ENCODE results near the gene NXNL1. TPM values are rescaled to one million over a fixed set of nuclear protein-coding genes. Genes with fewer than 3 reads are reported as not detected.
A peak's percentile ranks its signal among the peaks of the same experiment; 100 is the strongest.

NXNL1 gene
- total and polyA plus RNA-seq, 2 of the 13 experiments (the other 11 are each of a cell fraction or from before 2014, with no cell fraction given) = not detected

DNA sequence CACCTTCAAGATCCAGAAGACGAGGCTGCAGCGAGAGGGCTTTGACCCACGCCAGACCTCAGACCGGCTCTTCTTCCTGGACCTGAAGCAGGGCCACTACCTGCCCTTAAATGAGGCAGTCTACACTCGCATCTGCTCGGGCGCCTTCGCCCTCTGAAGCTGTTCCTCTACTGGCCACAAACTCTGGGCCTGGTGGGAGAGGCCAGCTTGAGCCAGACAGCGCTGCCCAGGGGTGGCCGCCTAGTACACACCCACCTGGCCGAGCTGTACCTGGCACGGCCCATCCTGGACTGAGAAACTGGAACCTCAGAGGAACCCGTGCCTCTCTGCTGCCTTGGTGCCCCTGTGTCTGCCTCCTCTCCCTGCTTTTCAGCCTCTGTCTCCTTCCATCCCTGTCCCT, 43.7 kb upstream of the NXNL1 start:
- ChIA-PET CTCF (ENCODE audit: low intra/inter-chr PET ratio, low total read pairs) (no interaction called here), POLR2A (no interaction called here)
- FAIRE-seq (no peak), ATAC-seq (no peak; the same call in 2 of the 3 replicates), DNase-seq (ENCODE audit: low spot score) (no peak)
- Histone ChIP-seq H3K9me3 (ENCODE audit: low read length) (no peaks in the 10 kb centered on the region), H4K20me1 (ENCODE audit: insufficient read depth, low read length) (no peaks in the 10 kb centered on the region), H3K4me3 (replicated peaks in 1 of 3; ENCODE audit: insufficient read depth in 1 of 3, low read depth in 2 of 3, low read length in 3 of 3) (no peak overlapping the region), H3K27me3 (ENCODE audit: control insufficient read depth in 1 of 2, insufficient read depth in 2 of 2, low read length in 2 of 2) (no peaks in the 10 kb centered on the region), H3K36me3 (replicated peaks in 1 of 2; ENCODE audit: control insufficient read depth in 1 of 2, insufficient read depth in 2 of 2, low read length in 2 of 2) (0 out of 5 replicates have a peak, but pooled peaks cover 0 to 4% of the 10 kb centered on the region in 2 experiments), H3K27ac (ENCODE audit: extremely low read length, insufficient read depth, low read length) (no peak overlapping the region), H2AFZ (ENCODE audit: low read length) (no peak overlapping the region), H3K9ac (ENCODE audit: insufficient read depth, low read depth, low read length) (no peak overlapping the region), H3K4me1 (ENCODE audit: insufficient read depth, low read length) (peaks cover 42% of the 10 kb centered on the region), H3K79me2 (ENCODE audit: insufficient read depth, low read length) (peaks cover 2% of the 10 kb centered on the region), H3K4me2 (ENCODE audit: low read depth, low read length) (no peak overlapping the region)
- in situ Hi-C loops (cut with HindIII; ENCODE audit: extremely low pct_ligation_motif_present, low pct_unique_long_range_greater_than_20kb) (no loop called here), intact Hi-C loops (cut with micrococcal nuclease; ENCODE audit: unreplicated experiment) (no loop called here)
- TF ChIP-seq PAF1 (CRISPR knock-in tag; IDR thresholded peaks at IDR 0.05) = 0 out of 2 replicates have a peak, but pooled peaks have one; percentile 44
- no peak for TF ChIP-seq NPAS2 (CRISPR knock-in tag; IDR thresholded peaks at IDR 0.05; ENCODE audit: borderline replicate concordance)
- no peak for TF ChIP-seq ZNF558 (CRISPR knock-in tag; IDR thresholded peaks at IDR 0.05; ENCODE audit: borderline replicate concordance)
- TF ChIP-seq ZEB1 (IDR thresholded peaks at IDR 0.05; ENCODE audit: insufficient replicate concordance, low read depth) = no peak
- TF ChIP-seq ZNF232 (CRISPR knock-in tag; IDR thresholded peaks at IDR 0.05; ENCODE audit: borderline replicate concordance) = no peak
- peak; percentile 74 for TF ChIP-seq AGO2 (optimal IDR thresholded peaks at IDR 0.05; ENCODE audit: low read depth, low read length)
- TF ChIP-seq AGO1 (IDR thresholded peaks at IDR 0.05; ENCODE audit: low read depth, low read length, poor library complexity, severe bottlenecking) = peak; percentile 23
- 97% methylated on average over 7 of the region's 13 CpGs for WGBS (ENCODE audit: low lambda C conversion rate)
- no TSS peak for BruUV-seq (replicated peaks)

DNA sequence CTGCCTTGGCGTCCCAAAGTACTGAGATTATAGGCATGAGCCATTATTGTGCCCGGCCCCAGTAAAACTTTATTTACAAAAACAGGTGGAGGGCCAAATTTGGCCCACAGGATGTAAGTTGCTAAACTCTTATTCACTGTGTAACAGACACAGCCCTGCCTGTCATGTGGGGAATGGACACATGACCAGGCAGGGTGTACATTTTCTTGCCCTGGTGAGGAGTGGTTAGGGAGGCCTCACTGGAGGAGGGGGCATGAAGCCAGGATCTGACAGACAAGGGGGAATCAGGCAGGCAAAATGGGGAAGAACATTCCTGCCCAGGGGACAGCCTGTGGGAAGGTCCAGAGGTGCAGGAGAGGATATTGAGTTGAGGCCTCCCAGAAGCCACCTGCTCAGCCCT, 43.3 kb upstream of the NXNL1 start:
- Histone ChIP-seq H3K9me3 (ENCODE audit: low read length) (no peaks in the 10 kb centered on the region), H3K36me3 (replicated peaks in 1 of 2; ENCODE audit: control insufficient read depth in 1 of 2, insufficient read depth in 2 of 2, low read length in 2 of 2) (0 out of 5 replicates have a peak, but pooled peaks cover 0 to 4% of the 10 kb centered on the region in 2 experiments), H3K27me3 (ENCODE audit: control insufficient read depth in 1 of 2, insufficient read depth in 2 of 2, low read length in 2 of 2) (no peaks in the 10 kb centered on the region), H3K4me1 (ENCODE audit: insufficient read depth, low read length) (peaks cover 42% of the 10 kb centered on the region), H3K79me2 (ENCODE audit: insufficient read depth, low read length) (peaks cover 2% of the 10 kb centered on the region), H3K4me2 (ENCODE audit: low read depth, low read length) (no peak overlapping the region), H3K9ac (ENCODE audit: insufficient read depth, low read depth, low read length) (no peak overlapping the region), H2AFZ (ENCODE audit: low read length) (no peak overlapping the region), H3K4me3 (replicated peaks in 1 of 3; ENCODE audit: insufficient read depth in 1 of 3, low read depth in 2 of 3, low read length in 3 of 3) (no peak overlapping the region), H4K20me1 (ENCODE audit: insufficient read depth, low read length) (no peaks in the 10 kb centered on the region), H3K27ac (ENCODE audit: extremely low read length, insufficient read depth, low read length) (no peak overlapping the region)
- intact Hi-C loops (cut with micrococcal nuclease; ENCODE audit: unreplicated experiment) = no loop called here
- ATAC-seq (no peak), DNase-seq (ENCODE audit: low spot score) (no peak), FAIRE-seq (no peak)
- in situ Hi-C loops (cut with HindIII; ENCODE audit: extremely low pct_ligation_motif_present, low pct_unique_long_range_greater_than_20kb) = no loop called here
- ChIA-PET CTCF (ENCODE audit: low intra/inter-chr PET ratio, low total read pairs) (no interaction called here), POLR2A (no interaction called here)
- TF ChIP-seq CEBPG (CRISPR knock-in tag; IDR thresholded peaks at IDR 0.05) (no peak), ZNF562 (CRISPR knock-in tag; IDR thresholded peaks at IDR 0.05; ENCODE audit: borderline replicate concordance) (no peak), ZNF101 (CRISPR knock-in tag; IDR thresholded peaks at IDR 0.05; ENCODE audit: borderline replicate concordance, low read depth) (no peak), RBM22 (optimal IDR thresholded peaks at IDR 0.05; ENCODE audit: low read length) (peak; percentile 25)
- TF ChIP-seq, protein P1, sequence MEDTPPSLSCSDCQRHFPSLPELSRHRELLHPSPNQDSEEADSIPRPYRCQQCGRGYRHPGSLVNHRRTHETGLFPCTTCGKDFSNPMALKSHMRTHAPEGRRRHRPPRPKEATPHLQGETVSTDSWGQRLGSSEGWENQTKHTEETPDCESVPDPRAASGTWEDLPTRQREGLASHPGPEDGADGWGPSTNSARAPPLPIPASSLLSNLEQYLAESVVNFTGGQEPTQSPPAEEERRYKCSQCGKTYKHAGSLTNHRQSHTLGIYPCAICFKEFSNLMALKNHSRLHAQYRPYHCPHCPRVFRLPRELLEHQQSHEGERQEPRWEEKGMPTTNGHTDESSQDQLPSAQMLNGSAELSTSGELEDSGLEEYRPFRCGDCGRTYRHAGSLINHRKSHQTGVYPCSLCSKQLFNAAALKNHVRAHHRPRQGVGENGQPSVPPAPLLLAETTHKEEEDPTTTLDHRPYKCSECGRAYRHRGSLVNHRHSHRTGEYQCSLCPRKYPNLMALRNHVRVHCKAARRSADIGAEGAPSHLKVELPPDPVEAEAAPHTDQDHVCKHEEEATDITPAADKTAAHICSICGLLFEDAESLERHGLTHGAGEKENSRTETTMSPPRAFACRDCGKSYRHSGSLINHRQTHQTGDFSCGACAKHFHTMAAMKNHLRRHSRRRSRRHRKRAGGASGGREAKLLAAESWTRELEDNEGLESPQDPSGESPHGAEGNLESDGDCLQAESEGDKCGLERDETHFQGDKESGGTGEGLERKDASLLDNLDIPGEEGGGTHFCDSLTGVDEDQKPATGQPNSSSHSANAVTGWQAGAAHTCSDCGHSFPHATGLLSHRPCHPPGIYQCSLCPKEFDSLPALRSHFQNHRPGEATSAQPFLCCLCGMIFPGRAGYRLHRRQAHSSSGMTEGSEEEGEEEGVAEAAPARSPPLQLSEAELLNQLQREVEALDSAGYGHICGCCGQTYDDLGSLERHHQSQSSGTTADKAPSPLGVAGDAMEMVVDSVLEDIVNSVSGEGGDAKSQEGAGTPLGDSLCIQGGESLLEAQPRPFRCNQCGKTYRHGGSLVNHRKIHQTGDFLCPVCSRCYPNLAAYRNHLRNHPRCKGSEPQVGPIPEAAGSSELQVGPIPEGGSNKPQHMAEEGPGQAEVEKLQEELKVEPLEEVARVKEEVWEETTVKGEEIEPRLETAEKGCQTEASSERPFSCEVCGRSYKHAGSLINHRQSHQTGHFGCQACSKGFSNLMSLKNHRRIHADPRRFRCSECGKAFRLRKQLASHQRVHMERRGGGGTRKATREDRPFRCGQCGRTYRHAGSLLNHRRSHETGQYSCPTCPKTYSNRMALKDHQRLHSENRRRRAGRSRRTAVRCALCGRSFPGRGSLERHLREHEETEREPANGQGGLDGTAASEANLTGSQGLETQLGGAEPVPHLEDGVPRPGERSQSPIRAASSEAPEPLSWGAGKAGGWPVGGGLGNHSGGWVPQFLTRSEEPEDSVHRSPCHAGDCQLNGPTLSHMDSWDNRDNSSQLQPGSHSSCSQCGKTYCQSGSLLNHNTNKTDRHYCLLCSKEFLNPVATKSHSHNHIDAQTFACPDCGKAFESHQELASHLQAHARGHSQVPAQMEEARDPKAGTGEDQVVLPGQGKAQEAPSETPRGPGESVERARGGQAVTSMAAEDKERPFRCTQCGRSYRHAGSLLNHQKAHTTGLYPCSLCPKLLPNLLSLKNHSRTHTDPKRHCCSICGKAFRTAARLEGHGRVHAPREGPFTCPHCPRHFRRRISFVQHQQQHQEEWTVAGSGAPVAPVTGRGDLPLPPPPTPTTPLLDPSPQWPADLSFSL (CRISPR knock-in tag; IDR thresholded peaks at IDR 0.05) = no peak
- no TSS peak for BruUV-seq (replicated peaks)
- 96% methylated on average over 2 of the region's 2 CpGs for WGBS (ENCODE audit: low lambda C conversion rate)

Measured in HepG2 (cell line).